Stomach (tissue), 9 donors: ENCODE measurements around the gene SLC25A42. TPM values are rescaled to one million over a fixed set of nuclear protein-coding genes. Genes with fewer than 3 reads are reported as not detected.

Experiments used
- DNase-seq, 2 donors: peaks; one replicate each; pipeline versions ENCODE4 v3.0.0 to v3.0.0-alpha.2; 2013 to 2019
- H3K27ac ChIP-seq, 5 donors: fragments of 200-600 bp in 4 of 5; sonication (generic) in 4 of 5; one replicate each; pipeline ENCODE4 v1.5.1; 2013 to 2019; ENCODE audit warnings: mild to moderate bottlenecking in 1 of 5, moderate library complexity in 1 of 5
- H3K27me3 ChIP-seq, 3 donors: fragments of 200-600 bp; sonication (generic); one replicate each; pipeline ENCODE4 v1.5.1; 2017 to 2019; ENCODE audit warnings: mixed run types in 1 of 3
- H3K36me3 ChIP-seq, 4 donors: fragments of 200-600 bp; sonication (generic); 1 replicate in 3 of 4; 2 replicates in 1 of 4; pipeline ENCODE4 v1.5.1; 2016 to 2019
- H3K4me1 ChIP-seq, 4 donors: fragments of 200-600 bp; sonication (generic); one replicate each; pipeline ENCODE4 v1.5.1; 2016 to 2019
- H3K4me3 ChIP-seq, 4 donors: fragments of 200-600 bp; sonication (generic) in 3 of 4; one replicate each; pipeline ENCODE4 v1.5.1; 2016 to 2019; ENCODE audit warnings: mild to moderate bottlenecking in 1 of 4
- H3K9me3 ChIP-seq, 4 donors: fragments of 200-600 bp; sonication (generic); one replicate each; pipeline ENCODE4 v1.5.1; 2016 to 2019
- EP300 ChIP-seq: sonication (generic); formaldehyde crosslinking; IDR thresholded peaks from one replicate; pipeline ENCODE4 v1.6.1; 2017; ENCODE audit warnings: antibody characterized with exemption
- POLR2A ChIP-seq, 4 donors: fragments of 450-650 bp; IDR thresholded peaks; one replicate each; pipeline ENCODE4 v1.6.1; 2016; ENCODE audit warnings: antibody characterized with exemption in 4 of 4, control low read depth in 2 of 4, mild to moderate bottlenecking in 1 of 4, moderate library complexity in 1 of 4
- POLR2AphosphoS5 ChIP-seq, 3 donors: sonication (generic); formaldehyde crosslinking; IDR thresholded peaks; one replicate each; pipeline ENCODE4 v1.6.1; 2016; ENCODE audit warnings: antibody characterized with exemption in 3 of 3
- WGBS, 5 donors: extraction: QIAGEN DNeasy Blood & Tissue Kit in 3 of 5; methylation state at CpG; one replicate each; pipeline versions ENCODE4 v1.1.5 to v1.1.7; 2013 to 2018; 5-methylcytosine and 5-hydroxymethylcytosine counted together
- intact Hi-C: fragments of 100-400 bp; cut with DNase I; formaldehyde crosslinking; loops from one replicate; pipeline ENCODE4 v1.15.1; 2023; ENCODE audit warnings: low total_unique reads
- polyA plus RNA-seq, 3 donors: library from polyadenylated mRNA; stranded (reverse); fragments of 200-250 nt; gene quantifications; one replicate each; pipeline ENCODE4 v1.2.3, GENCODE V29; 2013
- total RNA-seq, 5 donors: library from RNA; depleted of rRNA; stranded (reverse); fragments of >200 nt; gene quantifications; one replicate each; pipeline versions ENCODE4 v1.1.0 to v1.2.3, GENCODE V29; 2014 to 2016
- TF ChIP-seq, protein P1 (sequence below), 7 experiments: fragments of 450-650 bp in 4 of 7; fragments of 200-600 bp in 3 of 7; sonication (generic) in 3 of 7; IDR thresholded peaks; one replicate each; pipeline ENCODE4 v1.5.1; 2016 to 2019; ENCODE audit warnings: antibody characterized with exemption in 7 of 7, control low read depth in 2 of 7, mild to moderate bottlenecking in 1 of 7
- donor health status: healthy with polysubstance abuse.
- donor health status: Bipolar disorder and iron deficiency.
- donor health status: healthy.

Gene SLC25A42
- total and polyA plus RNA-seq, 8 donors = 3.7 to 54.8 (median 6.7) TPM

DNA sequence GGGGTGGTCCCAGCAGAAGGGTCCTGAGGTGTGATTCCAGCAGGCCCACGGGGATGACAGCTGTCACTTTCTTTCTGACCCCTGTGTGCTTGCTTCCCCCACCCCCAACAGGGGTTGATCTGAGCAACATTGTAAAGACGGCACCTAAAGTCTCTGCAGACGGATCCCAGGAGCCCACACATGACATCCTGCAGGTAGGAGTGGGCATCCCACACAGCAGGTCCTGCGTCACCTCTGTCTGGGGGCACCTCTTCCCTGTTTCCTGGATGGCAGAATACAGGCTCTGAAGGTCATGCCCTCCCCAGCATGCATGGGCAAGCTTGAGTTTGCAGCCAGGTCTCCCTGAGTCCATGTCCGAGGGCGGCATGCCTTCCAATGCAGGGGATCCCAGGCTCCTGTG, 19.9 kb upstream of the SLC25A42 start:
- H3K27me3 ChIP-seq = no peaks in the 10 kb centered on the region
- no peak for DNase-seq
- H3K9me3 ChIP-seq = no peaks in the 10 kb centered on the region
- peaks cover 0 to 17% (median 10%) of the 10 kb centered on the region in 4 donors for H3K4me1 ChIP-seq
- no peak overlapping the region for H3K4me3 ChIP-seq
- 91 to 95% (median 95%) methylated on average over 4 to 6 of the region's 6 CpGs for WGBS, 5 donors
- TF ChIP-seq, protein P1, sequence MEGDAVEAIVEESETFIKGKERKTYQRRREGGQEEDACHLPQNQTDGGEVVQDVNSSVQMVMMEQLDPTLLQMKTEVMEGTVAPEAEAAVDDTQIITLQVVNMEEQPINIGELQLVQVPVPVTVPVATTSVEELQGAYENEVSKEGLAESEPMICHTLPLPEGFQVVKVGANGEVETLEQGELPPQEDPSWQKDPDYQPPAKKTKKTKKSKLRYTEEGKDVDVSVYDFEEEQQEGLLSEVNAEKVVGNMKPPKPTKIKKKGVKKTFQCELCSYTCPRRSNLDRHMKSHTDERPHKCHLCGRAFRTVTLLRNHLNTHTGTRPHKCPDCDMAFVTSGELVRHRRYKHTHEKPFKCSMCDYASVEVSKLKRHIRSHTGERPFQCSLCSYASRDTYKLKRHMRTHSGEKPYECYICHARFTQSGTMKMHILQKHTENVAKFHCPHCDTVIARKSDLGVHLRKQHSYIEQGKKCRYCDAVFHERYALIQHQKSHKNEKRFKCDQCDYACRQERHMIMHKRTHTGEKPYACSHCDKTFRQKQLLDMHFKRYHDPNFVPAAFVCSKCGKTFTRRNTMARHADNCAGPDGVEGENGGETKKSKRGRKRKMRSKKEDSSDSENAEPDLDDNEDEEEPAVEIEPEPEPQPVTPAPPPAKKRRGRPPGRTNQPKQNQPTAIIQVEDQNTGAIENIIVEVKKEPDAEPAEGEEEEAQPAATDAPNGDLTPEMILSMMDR (IDR thresholded peaks at IDR 0.05) = no peak
- TF ChIP-seq POLR2A (IDR thresholded peaks at IDR 0.05) (no peak), POLR2AphosphoS5 (IDR thresholded peaks at IDR 0.05) (no peak), EP300 (no peak)
- H3K27ac ChIP-seq = no peak overlapping the region
- intact Hi-C loops = no loop called here
- H3K36me3 ChIP-seq = peaks cover 11 to 56% (median 46%) of the 10 kb centered on the region in 4 donors

- Histone ChIP-seq H3K27ac (no peak overlapping the region), H3K36me3 (peaks cover 26 to 84% (median 72%) of the 10 kb centered on the region in 4 donors), H3K4me1 (no peaks in the 10 kb centered on the region), H3K9me3 (no peaks in the 10 kb centered on the region), H3K4me3 (no peak overlapping the region), H3K27me3 (no peaks in the 10 kb centered on the region)
- 91 to 98% (median 96%) methylated on average over 2 of the region's 2 CpGs for WGBS, 5 donors
- intact Hi-C loops = no loop called here
- TF ChIP-seq POLR2AphosphoS5 (IDR thresholded peaks at IDR 0.05) (no peak), POLR2A (IDR thresholded peaks at IDR 0.05) (no peak), EP300 (no peak)
- TF ChIP-seq, protein P1 (IDR thresholded peaks at IDR 0.05) = no peak
- DNase-seq = no peak
Measured at GRCh38 chr19:19049406-19049805, 14.4 kb upstream of the SLC25A42 start.

DNA sequence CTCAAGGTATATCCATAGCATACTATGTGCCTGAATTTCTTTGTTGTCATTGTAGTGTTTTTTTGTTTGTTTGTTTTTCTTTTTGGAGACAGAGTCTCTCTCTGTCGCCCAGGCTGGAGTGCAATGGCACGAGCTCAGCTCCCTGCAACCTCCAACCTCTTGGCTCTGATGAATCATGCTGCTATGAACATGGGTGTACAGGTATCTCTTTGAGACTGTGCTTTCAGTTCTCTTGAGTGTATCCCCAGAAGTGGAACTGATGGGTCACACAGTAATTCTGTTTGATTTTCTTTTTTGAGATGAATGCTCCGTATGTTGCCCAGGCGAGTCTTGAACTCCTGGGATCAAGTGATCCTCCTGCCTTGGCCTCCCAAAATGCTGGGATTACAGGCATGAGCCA, 13.7 kb upstream of the SLC25A42 start:
- 89 to 96% (median 94%) methylated on average over 4 of the region's 4 CpGs for WGBS, 5 donors
- H3K27me3 ChIP-seq = no peaks in the 10 kb centered on the region
- no peaks in the 10 kb centered on the region for H3K9me3 ChIP-seq
- no peak overlapping the region for H3K27ac ChIP-seq
- peaks cover 30 to 84% (median 72%) of the 10 kb centered on the region in 4 donors for H3K36me3 ChIP-seq
- TF ChIP-seq POLR2A (IDR thresholded peaks at IDR 0.05) = no peak
- no peak for TF ChIP-seq EP300
- no peak for TF ChIP-seq POLR2AphosphoS5 (IDR thresholded peaks at IDR 0.05)
- TF ChIP-seq, protein P1 (IDR thresholded peaks at IDR 0.05) = no peak
- no peak overlapping the region for H3K4me3 ChIP-seq
- no peaks in the 10 kb centered on the region for H3K4me1 ChIP-seq
- intact Hi-C loops = loop anchor here (10.0 kb wide), 1 partner anchor 85 kb away; the partner anchor contains the start of gene TMEM161A
- DNase-seq = no peak

- H3K36me3 ChIP-seq = peaks cover 36 to 87% (median 75%) of the 10 kb centered on the region in 4 donors
- intact Hi-C loops = loop anchor here (10.0 kb wide), 1 partner anchor 84 kb away; the partner anchor contains the start of gene TMEM161A
Measured at GRCh38 chr19:19050731-19051130, 13.1 kb upstream of the SLC25A42 start.

GRCh38 chr19:19051478-19052213, 12.1 kb upstream of the SLC25A42 start:
- Histone ChIP-seq H3K36me3 (peaks cover 38 to 89% (median 76%) of the 10 kb centered on the region in 4 donors), H3K9me3 (no peaks in the 10 kb centered on the region), H3K27ac (no peak overlapping the region), H3K27me3 (no peaks in the 10 kb centered on the region), H3K4me3 (no peak overlapping the region), H3K4me1 (no peaks in the 10 kb centered on the region)
- 90 to 96% (median 94%) methylated on average over 8 to 20 of the region's 20 CpGs for WGBS, 5 donors
- intact Hi-C loops = loop anchor here (10.0 kb wide), 1 partner anchor 83 kb away; the partner anchor contains the start of gene TMEM161A
- no peak for DNase-seq
- no peak for TF ChIP-seq EP300
- TF ChIP-seq, protein P1 (IDR thresholded peaks at IDR 0.05) = no peak
- no peak for TF ChIP-seq POLR2A (IDR thresholded peaks at IDR 0.05)
- TF ChIP-seq POLR2AphosphoS5 (IDR thresholded peaks at IDR 0.05) = no peak

More at GRCh38 chr19:19050731-19051130, 13.1 kb upstream of the SLC25A42 start:
- no peak overlapping the region for H3K4me3 ChIP-seq
- H3K4me1 ChIP-seq = no peaks in the 10 kb centered on the region
- 85 to 93% (median 90%) methylated on average over 2 of the region's 2 CpGs for WGBS, 5 donors
- no peak for TF ChIP-seq POLR2A (IDR thresholded peaks at IDR 0.05)
- no peak overlapping the region for H3K27ac ChIP-seq
- DNase-seq = no peak
- H3K27me3 ChIP-seq = no peaks in the 10 kb centered on the region
- H3K9me3 ChIP-seq = no peaks in the 10 kb centered on the region
